ENCODE data around the gene PIK3IP1.

DNA sequence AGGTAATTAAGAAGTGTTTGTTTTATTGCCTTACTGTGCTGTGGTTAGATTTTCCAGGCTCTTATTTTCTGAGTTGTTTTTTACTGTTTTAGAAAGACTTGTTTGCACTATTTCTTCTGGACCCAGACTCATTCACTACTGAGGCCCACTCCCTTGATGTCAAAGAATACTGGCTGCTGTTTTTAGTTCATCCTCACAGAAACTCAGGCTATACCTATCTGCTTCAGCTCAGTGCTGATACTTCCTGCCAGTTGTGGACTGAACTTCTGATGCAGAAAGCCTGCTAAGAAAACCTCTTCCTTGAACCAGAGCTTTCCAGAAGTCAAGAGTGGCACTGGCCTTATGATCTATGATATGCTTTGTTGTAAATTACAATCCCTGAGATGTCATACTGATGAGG is 15.9 kb upstream of the PIK3IP1 start:
- no peak for TF ChIP-seq POLR2AphosphoS5 (IDR thresholded peaks at IDR 0.05; ENCODE audit: borderline replicate concordance, low read depth, low read length)
- no peak for TF ChIP-seq EZH2 (IDR thresholded peaks at IDR 0.05)
